ENCODE measurements around the gene KHDC3L. TPM values are rescaled to one million over a fixed set of nuclear protein-coding genes. Genes with fewer than 3 reads are reported as not detected.

KHDC3L gene
- total RNA-seq = not detected

- Histone ChIP-seq H3K9me3 (no peaks in the 10 kb centered on the region), H3K27me3 (no peaks in the 10 kb centered on the region), H3K4me3 (no peak within 1 kb of the TSS), H3K36me3 (replicated peaks in 1 of 2; ENCODE audit: insufficient read depth in 1 of 2, low read depth in 2 of 2) (no peaks in the 10 kb centered on the region), H3K27ac (no peak within 1 kb of the TSS), H3K4me1 (no peaks in the 10 kb centered on the region)
- intact Hi-C loops (cut with DNase I) = no loop called here
- TF ChIP-seq CTCF (IDR thresholded peaks at IDR 0.05) (no peak), POLR2A (IDR thresholded peaks at IDR 0.05) (no peak)
- ATAC-seq = no peak
- 83 to 86% methylated on average over 14 to 17 of the region's 23 CpGs for WGBS, 2 donors
- no peak for DNase-seq
These were observed at the start of gene KHDC3L for GRCh38 chr6:73362358-73362757. Gene KHDC3L, plus strand, starts transcription at chr6:73362658. Its CDS starts 72 bp downstream, at chr6:73362730.

GRCh38 chr6:73314577-73315492 is 47.6 kb upstream of the KHDC3L start:
- no peak for DNase-seq
- no peak overlapping the region for H3K4me3 ChIP-seq

GRCh38 chr6:73323323-73323722 is 39.1 kb upstream of the KHDC3L start:
- intact Hi-C loops (cut with DNase I) = no loop called here
- H3K4me1 ChIP-seq = no peaks in the 10 kb centered on the region
- DNase-seq (no peak), ATAC-seq (no peak)
- TF ChIP-seq POLR2A (IDR thresholded peaks at IDR 0.05) (no peak), CTCF (IDR thresholded peaks at IDR 0.05) (no peak)
- no peak overlapping the region for H3K4me3 ChIP-seq
- no peaks in the 10 kb centered on the region for H3K9me3 ChIP-seq
- H3K36me3 ChIP-seq (replicated peaks in 1 of 2; ENCODE audit: insufficient read depth in 1 of 2, low read depth in 2 of 2) = no peaks in the 10 kb centered on the region
- H3K27me3 ChIP-seq = no peaks in the 10 kb centered on the region
- H3K27ac ChIP-seq = no peak overlapping the region
- WGBS, 2 donors = 73 to 82% methylated on average over 2 of the region's 2 CpGs

More at GRCh38 chr6:73314577-73315492, 47.6 kb upstream of the KHDC3L start:
- intact Hi-C loops (cut with DNase I) = no loop called here
- TF ChIP-seq POLR2A (IDR thresholded peaks at IDR 0.05) = no peak
- no peak for TF ChIP-seq CTCF (IDR thresholded peaks at IDR 0.05)
- Histone ChIP-seq H3K27ac (no peak overlapping the region), H3K4me1 (no peaks in the 10 kb centered on the region), H3K9me3 (no peaks in the 10 kb centered on the region), H3K27me3 (no peaks in the 10 kb centered on the region), H3K36me3 (replicated peaks in 1 of 2; ENCODE audit: insufficient read depth in 1 of 2, low read depth in 2 of 2) (no peaks in the 10 kb centered on the region)
- WGBS, 2 donors = 18 to 36% methylated on average over 11 to 56 of the region's 61 CpGs
- no peak for ATAC-seq

GRCh38 chr6:73325656-73326055 is 36.8 kb upstream of the KHDC3L start:
- TF ChIP-seq POLR2A (IDR thresholded peaks at IDR 0.05) = no peak
- no peak for TF ChIP-seq CTCF (IDR thresholded peaks at IDR 0.05)
- no peak overlapping the region for H3K27ac ChIP-seq
- ATAC-seq (no peak), DNase-seq (no peak)
- H3K9me3 ChIP-seq = no peaks in the 10 kb centered on the region
- no peak overlapping the region for H3K4me3 ChIP-seq
- H3K27me3 ChIP-seq = no peaks in the 10 kb centered on the region
- H3K4me1 ChIP-seq = no peaks in the 10 kb centered on the region
- H3K36me3 ChIP-seq (replicated peaks in 1 of 2; ENCODE audit: insufficient read depth in 1 of 2, low read depth in 2 of 2) = no peaks in the 10 kb centered on the region
- WGBS, 2 donors = 83% methylated on average over 3 of the region's 3 CpGs
- intact Hi-C loops (cut with DNase I) = no loop called here

All from body of pancreas (tissue), 4 donors.